Measurements from ENCODE around the gene OR2T27.
"Not testable (repeated sequence)": the region's sequence is repeated elsewhere in the genome, so short reads cannot be mapped to it uniquely, and the experiment has no call there.

The OR2T27 gene, protein sequence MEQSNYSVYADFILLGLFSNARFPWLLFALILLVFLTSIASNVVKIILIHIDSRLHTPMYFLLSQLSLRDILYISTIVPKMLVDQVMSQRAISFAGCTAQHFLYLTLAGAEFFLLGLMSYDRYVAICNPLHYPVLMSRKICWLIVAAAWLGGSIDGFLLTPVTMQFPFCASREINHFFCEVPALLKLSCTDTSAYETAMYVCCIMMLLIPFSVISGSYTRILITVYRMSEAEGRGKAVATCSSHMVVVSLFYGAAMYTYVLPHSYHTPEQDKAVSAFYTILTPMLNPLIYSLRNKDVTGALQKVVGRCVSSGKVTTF

DNA sequence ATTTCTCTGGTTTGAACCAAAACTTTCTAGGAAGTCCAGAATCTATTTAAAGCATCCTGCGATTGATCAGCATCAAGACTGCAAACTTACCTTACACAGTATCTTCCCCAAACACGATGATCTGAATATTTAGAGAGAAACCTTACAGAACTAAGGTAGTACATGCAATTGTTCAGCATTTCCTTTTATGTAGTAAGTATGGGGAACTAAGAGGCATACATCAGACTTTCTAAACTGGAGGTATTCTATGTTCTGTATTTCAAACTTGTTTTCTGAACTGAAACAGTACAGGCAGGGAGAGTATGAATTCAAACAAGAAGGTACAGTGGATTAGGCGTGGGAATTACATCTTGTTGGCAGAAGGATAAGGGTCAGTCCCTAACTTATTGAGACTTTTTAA is at the start of gene OR2T27:
Gene OR2T27 (minus strand): TSS at position 175 of the 400 bp plus-strand sequence. CDS start 4,644 bp downstream, outside the sequence.
- DNase-seq = not testable (repeated sequence)

DNA sequence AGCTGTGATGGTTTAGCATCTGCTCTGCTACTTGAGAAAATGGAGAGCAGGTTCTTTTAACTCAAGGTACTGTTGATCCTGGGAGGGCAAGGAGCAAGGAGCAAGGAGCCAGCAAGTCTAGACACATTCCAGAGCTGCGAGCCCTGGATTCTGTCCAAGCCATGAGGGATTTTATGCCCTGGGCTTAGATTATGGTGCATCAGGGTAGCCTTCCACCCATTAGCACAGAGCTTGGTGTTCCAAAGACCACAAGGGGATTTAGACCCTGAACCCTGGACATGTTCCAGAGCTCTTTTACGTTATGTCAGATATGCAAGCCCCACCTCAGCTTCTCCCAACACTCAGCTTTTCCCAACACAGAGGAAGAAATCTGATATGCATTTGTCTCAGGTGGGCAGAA is 49.3 kb upstream of the OR2T27 start:
- no peak for DNase-seq

DNA sequence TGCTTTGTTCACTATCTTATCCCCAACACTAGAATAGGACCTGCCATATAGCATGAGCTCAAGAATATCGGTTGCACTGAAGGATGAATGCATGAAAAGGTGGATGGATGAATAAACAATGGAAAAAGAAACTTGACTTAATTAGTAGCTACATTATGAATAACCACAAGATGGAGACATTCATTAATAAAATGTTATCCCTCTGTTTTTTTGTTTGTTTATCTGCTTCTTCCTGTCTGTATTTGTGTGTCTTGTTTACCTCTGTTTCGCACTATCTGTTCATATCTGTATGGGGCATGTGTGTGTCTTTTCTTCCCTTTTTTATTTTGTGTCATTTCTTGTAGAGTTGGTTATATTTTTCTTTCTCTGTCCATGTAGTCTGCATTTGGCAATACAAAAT is 48.3 kb upstream of the OR2T27 start:
- DNase-seq = no peak

DNA sequence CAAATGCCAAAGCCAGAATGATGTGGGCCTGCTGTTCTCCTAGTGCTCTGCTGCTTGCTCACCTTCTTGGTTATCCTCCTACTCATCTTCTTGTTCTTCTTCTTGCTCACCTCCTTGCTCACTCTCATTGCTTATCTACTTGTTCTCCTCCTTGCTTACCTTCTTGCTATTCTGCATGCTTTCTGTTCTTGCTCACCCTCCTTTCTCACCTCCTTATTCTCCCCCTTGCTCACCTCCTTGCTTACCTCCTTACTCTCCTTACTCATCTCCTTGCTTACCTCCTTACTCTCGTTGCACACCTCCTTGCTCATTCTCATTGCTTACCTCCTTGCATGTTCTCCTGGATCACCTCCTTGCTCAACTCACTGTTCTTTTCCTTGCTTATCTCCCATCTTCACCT is 47.4 kb upstream of the OR2T27 start, which contains the start of gene OR14I1:
Gene OR14I1 (minus strand): TSS at position 53 of the 400 bp plus-strand sequence.
- DNase-seq = no peak

DNA sequence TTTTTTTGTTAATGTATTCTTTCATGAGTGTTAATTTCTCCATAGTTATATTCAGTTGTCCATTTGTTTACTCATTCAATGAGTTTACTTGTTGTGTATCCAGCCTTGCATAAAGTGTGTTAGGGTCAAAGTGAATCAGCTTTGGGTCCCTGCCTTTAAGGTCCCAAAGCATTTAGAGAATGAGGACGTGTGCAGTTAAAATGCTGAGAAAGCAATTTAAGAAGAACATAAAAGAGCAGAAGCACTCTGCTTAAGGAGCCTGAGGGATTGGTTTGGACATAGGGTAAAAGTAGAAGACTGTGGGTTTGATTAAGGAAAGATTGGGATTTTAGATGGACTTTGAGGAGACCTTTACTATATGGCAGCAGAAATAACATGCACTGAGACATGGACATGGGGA is 43.8 kb upstream of the OR2T27 start:
- DNase-seq = no peak

DNA sequence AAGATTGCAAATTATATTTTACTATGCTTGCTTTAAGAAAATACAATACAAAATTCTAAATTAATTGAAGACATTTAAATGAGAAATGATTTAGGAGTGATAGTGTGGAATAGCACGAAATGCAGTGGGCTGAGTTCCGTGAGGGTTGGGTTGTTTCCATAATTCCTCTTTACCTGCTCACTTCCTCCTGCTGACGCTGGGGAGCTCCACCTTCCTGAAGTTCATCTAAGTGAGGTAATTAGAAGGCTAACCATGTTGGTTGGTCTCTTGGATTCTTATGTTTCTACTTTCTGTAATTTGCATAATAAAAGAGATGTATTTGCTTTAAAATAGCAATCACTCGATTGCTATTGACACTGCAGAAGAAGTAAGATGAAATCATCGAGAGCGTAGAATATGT is 42.6 kb upstream of the OR2T27 start:
- no peak for DNase-seq

DNA sequence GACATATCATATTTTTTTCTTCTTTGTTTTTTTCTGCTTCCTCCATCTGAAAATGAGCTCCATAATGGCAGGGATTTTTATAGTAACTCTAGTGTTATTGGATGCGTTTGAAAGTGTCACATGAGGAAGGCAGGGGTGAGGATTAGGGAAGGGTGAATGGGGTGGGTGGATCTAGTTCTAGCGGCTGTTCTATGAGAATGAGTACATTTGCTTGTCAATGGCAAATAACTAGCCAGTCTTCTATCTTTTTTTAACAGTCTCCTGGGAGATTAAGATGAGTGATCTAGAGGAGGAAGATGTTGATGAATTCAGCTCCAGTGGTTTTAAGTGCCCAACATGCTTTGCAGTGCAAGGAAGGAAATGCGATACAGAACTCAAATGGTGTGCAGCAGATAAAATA is 41.4 kb upstream of the OR2T27 start:
- DNase-seq = no peak

DNA sequence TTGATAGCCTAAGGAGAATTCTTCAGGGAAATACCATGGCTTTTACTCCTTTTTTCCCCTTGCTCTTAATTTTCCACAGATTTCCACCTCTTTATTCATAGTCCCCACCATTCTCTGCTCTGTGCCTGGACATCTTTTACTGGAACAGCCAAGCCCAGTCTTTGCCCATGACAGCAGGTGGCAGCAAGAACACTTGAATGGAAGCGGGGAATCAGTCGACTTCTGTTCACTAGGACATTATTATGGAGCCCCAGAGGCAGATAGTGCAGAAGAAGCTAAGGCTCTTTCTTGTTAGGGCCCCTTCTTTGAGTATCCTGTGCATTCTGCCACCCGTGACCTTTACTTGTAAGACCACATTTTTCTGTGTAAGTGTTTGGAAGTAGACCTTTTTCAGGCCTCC is 40.9 kb upstream of the OR2T27 start:
- DNase-seq = no peak

DNA sequence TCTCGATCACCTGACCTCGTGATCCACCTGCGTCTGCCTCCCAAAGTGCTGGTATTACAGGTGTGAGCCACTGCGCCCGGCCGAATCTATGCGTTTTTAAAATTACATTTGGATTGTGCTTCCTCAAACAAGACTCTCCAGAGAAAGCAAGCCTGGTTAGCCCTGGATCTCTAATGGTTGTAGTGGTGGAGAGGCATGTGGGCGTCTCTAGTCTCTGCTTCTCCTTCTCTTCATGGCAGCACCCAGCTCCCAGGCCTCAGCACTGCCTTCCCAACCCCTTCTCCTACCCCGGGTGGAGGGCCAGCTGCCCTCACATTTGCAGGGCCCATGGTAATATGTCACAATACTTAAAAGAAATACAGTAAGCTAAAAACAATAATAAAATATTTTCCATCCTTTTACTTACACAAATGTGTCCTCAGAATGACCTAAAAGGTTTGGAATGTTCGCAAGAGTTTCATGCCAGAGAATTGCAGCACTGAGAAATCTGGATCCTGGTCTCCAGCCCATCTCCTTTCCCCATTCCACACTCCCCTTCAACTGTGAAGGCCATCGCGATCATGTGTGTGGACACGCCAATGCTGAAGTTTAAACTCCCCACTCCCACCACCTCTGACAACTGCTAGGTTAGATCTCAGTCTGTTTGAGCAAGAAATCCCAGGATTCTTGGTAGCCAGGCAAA is 40.3 kb upstream of the OR2T27 start:
- no peak for DNase-seq

DNA sequence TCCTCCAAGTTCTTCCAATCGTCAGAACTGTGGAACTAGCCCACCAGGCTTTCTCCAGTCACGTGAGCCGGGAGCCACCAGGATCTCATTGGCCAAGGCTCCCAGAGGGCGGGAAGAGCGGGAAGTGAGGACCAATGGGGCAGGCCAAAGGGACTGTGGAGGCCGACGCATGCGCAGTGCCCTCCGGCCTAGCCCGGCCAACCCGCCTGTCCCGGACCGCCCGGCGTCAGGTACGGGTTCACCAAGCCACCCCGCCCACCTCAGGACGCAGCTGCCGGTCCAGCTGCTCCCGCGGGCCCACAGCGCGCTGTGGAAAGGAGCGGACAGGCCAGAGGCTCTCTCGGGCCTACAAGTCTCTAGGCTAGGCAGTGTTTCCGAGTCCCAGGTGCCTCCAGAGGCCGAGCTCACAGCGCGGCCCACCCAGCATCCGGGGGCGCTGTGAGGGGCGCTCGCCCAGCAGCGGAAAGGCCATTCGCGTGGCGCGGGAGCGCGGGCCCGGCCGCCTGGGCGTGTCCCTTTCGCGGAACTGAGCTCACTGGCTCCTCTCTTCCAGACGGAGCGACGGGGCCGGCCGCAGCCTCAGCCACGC is 36.3 kb upstream of the OR2T27 start:
- no peak for DNase-seq

DNA sequence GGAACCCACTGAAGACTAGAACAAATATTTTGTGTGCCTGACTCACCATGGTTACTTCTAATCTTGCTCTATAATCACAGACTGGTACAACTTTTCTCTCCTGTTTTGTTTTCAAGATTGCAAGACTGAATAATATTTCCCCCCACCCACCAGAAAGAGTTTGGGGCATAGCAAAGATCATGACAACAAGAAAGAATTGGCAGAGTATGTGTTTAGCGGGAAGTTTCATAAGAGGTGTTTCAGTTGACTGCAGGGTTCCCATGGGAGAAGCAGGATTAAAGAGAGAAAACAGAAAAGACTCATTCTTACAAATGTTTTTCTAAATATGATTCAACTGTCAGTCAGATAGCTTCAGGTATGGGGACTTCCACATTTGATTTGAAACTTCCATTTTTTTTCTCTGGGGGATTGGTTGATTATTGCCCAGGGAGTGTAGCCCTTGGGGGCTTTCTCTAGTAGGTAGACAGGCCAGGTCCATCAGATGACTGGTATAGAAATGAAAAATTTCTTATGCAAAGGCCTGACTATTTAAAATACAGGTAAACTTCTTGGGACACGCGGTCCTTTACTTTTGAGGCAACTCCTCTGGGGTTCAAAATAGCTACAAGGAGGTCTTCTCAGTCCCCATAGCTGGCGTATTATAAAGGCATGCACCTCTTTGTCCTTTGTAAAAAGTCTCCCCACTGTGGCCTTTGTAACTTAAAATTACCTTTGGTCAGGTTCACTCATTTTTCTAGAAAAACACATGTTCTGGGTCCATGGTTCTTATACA is 33.4 kb upstream of the OR2T27 start:
- DNase-seq = no peak

DNA sequence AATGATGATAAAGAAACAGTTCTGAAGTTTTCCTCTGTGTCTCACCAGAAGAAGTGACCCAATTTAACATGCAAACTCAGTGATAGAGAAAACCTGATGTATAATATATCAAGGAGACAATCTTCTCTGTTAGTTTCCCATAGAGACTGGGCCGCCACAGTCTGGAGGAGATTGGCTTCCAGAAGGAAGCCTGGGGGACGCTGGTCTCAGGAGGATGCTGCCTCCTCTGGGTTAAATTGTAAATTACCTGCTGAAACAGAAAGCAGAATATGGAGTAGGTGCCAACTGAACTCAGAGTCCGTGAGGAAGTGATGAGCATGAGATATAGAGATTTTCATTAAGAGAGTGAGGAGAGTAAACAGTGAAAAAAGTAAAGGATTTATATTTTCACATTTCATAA is 31.5 kb upstream of the OR2T27 start:
- DNase-seq = no peak

DNA sequence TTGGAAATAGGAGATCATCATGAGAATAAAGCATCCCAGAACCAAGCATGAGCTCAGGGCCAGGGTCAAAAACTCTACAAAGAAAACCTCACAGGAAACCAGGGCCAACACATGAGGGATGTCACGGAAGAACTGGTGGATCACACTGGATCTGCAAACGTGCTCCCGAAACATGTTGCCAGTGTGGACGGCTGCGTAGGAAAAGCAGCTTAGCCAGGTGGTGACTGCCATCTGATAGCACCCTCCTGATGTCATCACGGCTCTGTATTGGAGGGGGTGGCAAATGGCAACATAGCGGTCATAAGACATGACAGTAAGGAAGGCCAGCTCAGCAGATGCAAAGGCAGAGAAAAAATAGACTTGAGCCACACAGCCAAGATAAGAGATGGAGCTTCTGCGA is 26.3 kb upstream of the OR2T27 start:
- no peak for DNase-seq

DNA sequence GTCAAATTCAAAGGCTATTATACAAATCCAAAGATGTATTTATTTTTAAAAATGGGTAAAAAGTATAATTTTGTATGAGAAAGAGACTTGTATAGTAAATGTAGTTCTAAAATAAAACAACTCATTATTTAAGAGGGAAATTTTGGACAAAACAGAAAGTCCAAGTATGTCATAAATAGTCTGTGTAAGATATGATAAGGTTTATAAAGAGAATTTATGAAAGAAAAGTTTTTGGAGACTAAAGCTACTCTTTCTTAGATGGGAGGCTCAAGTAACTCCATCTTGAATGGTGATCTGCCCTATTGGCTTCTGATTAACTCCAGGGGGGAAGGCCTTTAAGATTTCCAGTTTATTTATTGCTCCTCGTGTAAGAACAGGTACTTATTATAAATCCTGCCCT is 14.7 kb upstream of the OR2T27 start:
- no peak for DNase-seq

DNA sequence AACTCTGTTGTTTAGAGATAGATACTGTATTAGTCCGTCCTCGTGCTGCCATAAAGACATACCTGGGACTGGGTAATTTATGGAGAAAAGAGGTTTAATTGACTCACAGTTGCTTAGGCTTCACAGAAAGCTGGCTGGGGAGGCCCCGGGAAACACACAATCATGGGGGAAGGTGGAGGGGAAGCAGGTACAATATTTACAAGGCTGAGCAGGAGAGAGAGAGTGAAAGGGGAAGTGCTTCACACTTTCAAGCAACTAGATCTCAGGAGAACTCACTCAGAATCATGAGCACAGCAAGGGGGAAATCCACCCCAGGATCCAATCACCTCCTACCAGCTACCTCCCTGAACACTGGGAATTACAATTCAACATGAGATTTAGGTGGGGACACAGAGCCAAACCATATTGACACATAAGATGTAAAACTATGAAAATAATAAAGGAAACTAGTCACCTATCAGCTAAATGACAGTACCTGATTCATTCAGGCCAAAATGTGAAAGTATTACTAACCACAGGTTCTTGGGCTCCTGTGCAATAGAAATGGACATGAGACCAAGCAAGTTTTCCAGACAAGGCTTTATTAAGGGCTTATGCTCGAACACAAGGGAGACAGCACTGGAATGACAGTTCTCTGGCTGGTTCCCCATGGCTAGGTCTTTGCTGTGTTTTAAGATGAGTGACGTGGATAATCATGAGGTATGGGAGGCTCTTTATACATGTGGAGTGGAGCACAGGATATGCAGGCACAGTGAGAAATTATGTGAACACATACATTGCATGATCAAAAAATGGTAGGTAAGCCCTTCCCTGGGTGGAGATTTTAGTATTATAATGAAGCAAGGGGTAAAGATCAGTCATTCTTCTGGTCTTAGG is 8.4 kb upstream of the OR2T27 start:
- DNase-seq = not testable (repeated sequence)

DNA sequence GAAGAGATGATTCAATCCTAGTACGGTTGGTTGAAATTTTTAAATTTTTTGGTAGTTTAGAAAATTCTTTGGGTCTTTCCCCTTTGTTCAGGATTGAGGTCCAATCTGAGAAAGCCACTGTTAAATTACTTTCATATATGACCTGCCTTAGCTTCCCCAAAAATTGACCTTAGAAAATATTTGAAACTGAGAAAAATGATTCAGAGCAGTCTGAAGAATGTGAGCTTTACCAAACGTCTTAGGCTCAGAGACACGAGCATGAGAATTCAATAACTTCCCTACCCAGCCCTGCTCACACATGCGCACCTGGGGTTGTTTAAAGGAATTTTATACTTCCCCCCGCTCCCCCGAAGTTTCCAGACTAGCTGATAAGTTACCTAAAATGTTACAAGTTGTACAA is 1.5 kb upstream of the OR2T27 start:
- DNase-seq = not testable (repeated sequence)

DNA sequence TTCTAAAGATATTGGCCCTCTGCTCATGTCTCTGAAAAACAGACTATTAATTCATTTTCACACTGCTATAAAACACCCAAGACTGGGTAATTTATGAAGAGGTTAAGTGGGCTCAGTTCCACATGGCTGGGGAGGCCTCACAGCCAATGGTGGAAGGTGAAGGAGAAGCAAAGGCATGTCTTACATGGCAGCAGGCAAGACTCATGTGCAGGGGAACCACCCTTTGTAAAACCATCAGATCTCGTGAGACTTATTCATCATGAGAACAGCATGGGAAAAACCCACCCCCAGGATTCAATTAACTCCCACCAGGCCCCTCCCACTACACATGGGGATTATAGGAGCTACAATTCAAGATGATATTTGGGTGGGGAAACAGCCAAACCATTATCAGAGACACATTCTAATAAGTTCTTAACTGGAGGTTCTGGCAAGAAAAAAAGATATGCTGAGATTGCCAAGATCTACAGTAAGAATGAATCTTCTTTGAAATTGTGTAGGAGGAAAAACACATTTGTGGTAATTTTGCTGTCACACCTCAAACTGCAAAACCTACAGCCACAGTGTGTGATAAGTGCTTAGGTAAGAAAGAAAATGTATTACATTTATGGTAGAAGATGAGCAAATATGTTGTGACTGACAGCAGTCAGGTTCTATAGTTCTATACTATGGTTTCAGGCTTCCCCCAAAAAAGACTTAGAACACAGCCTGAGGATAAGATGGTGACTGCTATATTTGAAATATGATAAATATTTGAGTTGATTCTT is 6.4 kb downstream of the OR2T27 start:
- DNase-seq = not testable (repeated sequence)

DNA sequence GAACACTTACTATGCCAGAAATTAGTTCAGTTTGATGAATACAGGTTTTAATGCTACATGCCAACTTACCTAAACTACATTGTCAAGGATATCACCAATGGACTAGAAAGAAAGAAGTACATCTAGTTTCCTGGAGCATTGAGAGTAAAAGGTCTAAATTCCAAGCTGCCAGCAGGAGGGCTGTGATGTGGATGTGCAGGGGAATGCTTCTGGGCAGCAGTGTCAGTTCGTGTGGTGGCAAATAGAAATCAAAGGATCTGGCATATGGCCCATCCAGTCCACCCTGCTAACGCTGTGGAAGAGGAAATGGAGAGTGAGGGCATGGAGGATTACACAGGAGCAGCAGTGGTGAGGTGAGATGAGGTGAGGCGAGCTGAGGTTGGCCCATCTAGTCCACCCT is 10.2 kb downstream of the OR2T27 start, which contains the start of gene OR2T35:
Gene OR2T35 (minus strand): TSS at position 101 of the 400 bp plus-strand sequence. CDS start 6,020 bp downstream, outside the sequence.
- not testable (repeated sequence) for DNase-seq

DNA sequence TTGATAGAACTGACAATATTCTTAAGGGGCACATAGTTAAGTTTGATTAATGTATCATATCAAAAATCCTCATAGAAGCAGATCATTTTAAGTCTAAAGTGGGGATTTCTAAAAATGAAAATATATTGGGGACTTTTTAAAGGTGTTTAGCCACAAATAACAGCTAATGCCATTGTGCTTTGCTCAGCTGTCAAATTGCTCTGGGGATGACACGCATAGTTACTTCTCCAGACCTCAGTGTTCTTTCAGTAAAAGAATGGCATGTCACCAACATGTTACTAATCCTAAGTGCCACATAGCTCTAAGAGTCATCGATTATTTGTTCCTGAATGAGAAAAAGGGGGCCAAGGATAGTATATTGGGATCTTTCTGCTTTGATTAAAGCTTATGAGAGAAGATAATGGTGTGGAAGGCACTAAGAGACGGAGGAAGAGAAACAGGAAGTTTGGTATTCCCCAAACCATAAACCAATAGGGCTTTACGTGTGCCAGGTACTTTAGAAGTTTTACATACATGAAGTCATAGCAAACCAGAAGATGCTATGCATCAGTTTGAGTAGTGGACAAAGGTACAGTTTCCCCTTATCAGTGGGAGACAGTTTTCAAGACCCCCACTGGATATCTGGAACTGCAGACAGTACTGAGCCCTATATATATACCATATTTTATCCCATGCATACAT is 12.2 kb downstream of the OR2T27 start:
- DNase-seq = not testable (repeated sequence)

DNA sequence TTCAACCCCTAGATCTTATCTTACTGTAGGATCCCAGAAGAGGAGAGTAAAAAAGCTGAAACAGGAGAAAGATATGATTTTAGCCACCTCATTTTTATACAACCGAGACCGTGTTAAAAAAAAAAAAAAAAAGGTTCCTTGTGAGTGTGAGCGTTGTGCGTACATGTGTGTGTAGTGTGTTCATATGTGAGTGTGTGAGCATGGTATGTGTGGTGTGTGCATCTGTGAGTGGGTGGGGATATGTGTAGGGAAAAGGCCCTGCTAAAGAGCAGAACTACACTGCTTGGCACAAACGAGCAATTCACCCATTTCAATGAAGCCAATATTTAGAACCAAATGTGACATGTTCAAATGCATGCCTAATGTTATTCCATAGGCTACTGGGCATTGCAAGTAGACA is 13.7 kb downstream of the OR2T27 start:
- DNase-seq = not testable (repeated sequence)

DNA sequence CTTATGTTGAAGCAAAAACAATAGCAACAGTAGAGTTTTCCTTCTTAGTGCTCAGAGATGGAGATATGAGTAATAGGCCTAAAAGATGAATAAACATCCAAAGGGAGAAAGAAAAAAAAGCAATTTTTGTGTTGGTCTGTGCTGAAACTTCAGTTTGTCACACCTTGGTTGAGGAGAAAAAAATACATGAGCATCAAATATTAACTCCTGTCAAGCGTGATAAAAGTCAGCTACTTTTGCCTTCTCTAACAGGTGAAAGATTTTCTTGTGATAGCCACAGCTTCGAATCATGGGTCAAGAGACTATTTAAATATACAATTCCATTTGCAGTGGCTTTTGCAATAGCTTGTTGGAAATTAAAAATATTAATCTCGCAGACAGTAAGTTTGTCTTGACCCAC is 14.4 kb downstream of the OR2T27 start:
- DNase-seq = not testable (repeated sequence)
